Aorta (tissue), 5 donors: ENCODE results near the gene RABGEF1. TPM values are rescaled to one million over a fixed set of nuclear protein-coding genes. Genes with fewer than 3 reads are reported as not detected.
"Not testable (repeated sequence)": the region's sequence is repeated elsewhere in the genome, so short reads cannot be mapped to it uniquely, and the experiment has no call there.

Source experiments
- ATAC-seq: fragments of 200-7000 bp; cut with Tn5 transposase; one replicate; pipeline ENCODE4 v1.9.1; 2022; ENCODE audit warnings: moderate library complexity; ENCODE audit not compliant: low FRiP score
- DNase-seq, 2 donors: peaks; one replicate each; pipeline ENCODE4 v3.0.0-alpha.2; 2020
- H3K27ac ChIP-seq, 2 donors: one replicate each; pipeline ENCODE4 v1.5.1; 2013; ENCODE audit warnings: low read length in 2 of 2, mild to moderate bottlenecking in 2 of 2, moderate library complexity in 2 of 2, control low read depth in 1 of 2, inconsistent platforms in 1 of 2, low read depth in 1 of 2
- H3K27me3 ChIP-seq, 2 donors: one replicate each; pipeline ENCODE4 v1.6.1; 2013; ENCODE audit warnings: control low read depth in 1 of 2, low read length in 1 of 2, mild to moderate bottlenecking in 1 of 2, moderate library complexity in 1 of 2; ENCODE audit not compliant: insufficient read depth in 2 of 2, control insufficient read depth in 1 of 2
- H3K36me3 ChIP-seq, 2 donors: one replicate each; pipeline ENCODE4 v1.6.1; 2013; ENCODE audit warnings: control low read depth in 1 of 2, low read length in 1 of 2, mild to moderate bottlenecking in 1 of 2; ENCODE audit not compliant: insufficient read depth in 2 of 2, control insufficient read depth in 1 of 2
- H3K4me1 ChIP-seq, 2 donors: one replicate each; pipeline ENCODE4 v1.6.1; 2013; ENCODE audit warnings: low read length in 2 of 2, control low read depth in 1 of 2, mild to moderate bottlenecking in 1 of 2, moderate library complexity in 1 of 2; ENCODE audit not compliant: insufficient read depth in 2 of 2, control insufficient read depth in 1 of 2
- H3K4me3 ChIP-seq, 2 donors: one replicate each; pipeline ENCODE4 v1.5.1; 2013; ENCODE audit warnings: low read length in 2 of 2, control low read depth in 1 of 2, mild to moderate bottlenecking in 1 of 2
- H3K9me3 ChIP-seq: one replicate; pipeline ENCODE4 v1.6.1; 2013; ENCODE audit warnings: mild to moderate bottlenecking, low read length; ENCODE audit not compliant: control insufficient read depth
- WGBS, 2 donors: extraction: QIAGEN DNeasy Blood & Tissue Kit; methylation state at CpG; one replicate each; pipeline ENCODE4 v1.1.7; 2013; 5-methylcytosine and 5-hydroxymethylcytosine counted together
- intact Hi-C, 2 donors: fragments of 100-400 bp; cut with DNase I; formaldehyde crosslinking; loops; one replicate each; pipeline versions ENCODE4 v1.14.2 to v1.15.0; 2022
- polyA plus RNA-seq, 2 donors: library from polyadenylated mRNA; stranded (reverse); fragments of 200-250 nt; gene quantifications; one replicate each; pipeline ENCODE4 v1.2.3, GENCODE V29; 2013
- total RNA-seq, 2 donors: library from RNA; stranded (reverse); fragmentation: NEBNext Ultra II Directional; extraction: Animal tissue kit (Norgen Biotek cat#: 25700); gene quantifications; one replicate each; pipeline ENCODE4 v1.2.1, GENCODE V29; 2021
- donor health status: healthy with polysubstance abuse.
- donor health status: Bipolar disorder and iron deficiency.
- donor health status: DM: no; HTN: no; CAD: no.
- donor health status: DM: no; HTN: no; CAD: no.
- donor health status: DM: yes; HTN: yes; CAD: no.

Gene RABGEF1
- total and polyA plus RNA-seq, 4 donors: 8.9 to 38.0 (median 25.6) TPM

DNA sequence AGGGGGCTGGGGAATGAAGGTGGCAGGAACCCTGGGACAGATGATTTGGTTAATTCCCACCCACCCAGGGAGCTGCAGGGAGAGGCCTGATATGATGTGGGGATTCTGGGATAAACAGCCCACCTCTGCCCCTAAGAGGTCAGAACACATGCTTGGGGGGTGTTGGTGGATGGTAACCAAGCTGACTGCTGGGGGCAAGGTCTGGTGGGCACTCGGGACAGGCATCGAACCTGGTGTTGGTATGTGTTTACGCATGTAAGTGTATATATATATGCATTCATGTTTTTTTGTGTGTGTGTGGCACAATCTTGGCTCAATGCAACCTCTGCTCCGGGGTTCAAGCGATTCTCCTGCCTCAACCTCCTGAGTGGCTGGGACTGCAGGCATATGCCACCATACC lies 99.8 kb downstream of the RABGEF1 start:
- intact Hi-C loops: no loop called here
- Histone ChIP-seq H3K9me3 (no peaks in the 10 kb centered on the region), H3K27ac (no peak overlapping the region), H3K27me3 (no peaks in the 10 kb centered on the region), H3K4me3 (no peak overlapping the region), H3K4me1 (no peaks in the 10 kb centered on the region), H3K36me3 (no peaks in the 10 kb centered on the region)
- DNase-seq (peak in 1 of 2 donors; percentile 44), ATAC-seq (no peak)
- 89 to 90% methylated on average over 5 of the region's 5 CpGs for WGBS, 2 donors

DNA sequence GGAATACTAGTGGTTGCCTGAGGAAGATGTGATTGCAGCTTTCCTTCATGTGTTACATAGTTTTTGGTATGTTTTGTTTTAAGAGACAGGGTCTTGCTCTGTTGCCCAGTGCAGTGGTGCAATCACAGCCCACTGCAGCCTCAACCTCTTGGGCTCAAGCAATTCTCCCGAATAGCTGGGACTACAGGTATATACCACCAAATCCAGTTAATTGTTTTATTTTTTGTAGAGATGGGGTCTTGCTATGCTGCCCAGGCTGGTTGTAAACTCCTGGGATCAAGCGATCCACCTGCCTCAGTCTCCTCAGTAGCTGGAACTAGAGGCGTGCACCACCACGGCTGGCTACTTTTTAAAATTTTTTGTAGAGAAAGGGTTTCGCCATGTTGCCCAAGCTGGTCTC lies 101.4 kb downstream of the RABGEF1 start:
- Histone ChIP-seq H3K4me3 (no peak overlapping the region), H3K4me1 (no peaks in the 10 kb centered on the region), H3K9me3 (no peaks in the 10 kb centered on the region), H3K27me3 (no peaks in the 10 kb centered on the region), H3K27ac (no peak overlapping the region), H3K36me3 (no peaks in the 10 kb centered on the region)
- 92 to 93% methylated on average over 5 of the region's 5 CpGs for WGBS, 2 donors
- ATAC-seq (no peak), DNase-seq (peak in 1 of 2 donors; percentile 53)
- intact Hi-C loops: no loop called here

DNA sequence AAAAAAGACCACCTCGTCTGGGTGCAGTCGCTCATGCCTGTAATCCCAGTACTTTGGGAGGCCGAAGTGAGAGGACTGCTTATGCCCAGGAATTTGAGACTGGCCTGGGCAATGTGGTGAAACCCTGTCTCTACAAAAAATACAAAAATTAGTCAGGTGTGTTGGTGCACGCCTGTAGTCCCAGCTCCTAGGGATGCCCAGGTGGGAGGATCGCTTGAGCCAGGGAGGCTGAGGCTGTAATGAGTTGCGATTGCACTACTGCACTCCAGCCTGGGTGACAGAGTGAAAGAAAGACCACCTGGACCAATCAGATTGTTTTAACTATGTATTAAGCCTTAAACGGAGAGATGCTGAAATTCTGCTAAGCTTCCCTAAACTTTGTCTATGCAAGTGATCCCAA lies 103.0 kb downstream of the RABGEF1 start:
- WGBS, 2 donors: 72 to 75% methylated on average over 7 of the region's 7 CpGs
- H3K4me3 ChIP-seq, intact Hi-C loops, H3K36me3 ChIP-seq, H3K27ac ChIP-seq, H3K4me1 ChIP-seq, H3K9me3 ChIP-seq, H3K27me3 ChIP-seq, ATAC-seq: not testable (repeated sequence)
- peak in 1 of 2 donors; percentile 10 for DNase-seq

DNA sequence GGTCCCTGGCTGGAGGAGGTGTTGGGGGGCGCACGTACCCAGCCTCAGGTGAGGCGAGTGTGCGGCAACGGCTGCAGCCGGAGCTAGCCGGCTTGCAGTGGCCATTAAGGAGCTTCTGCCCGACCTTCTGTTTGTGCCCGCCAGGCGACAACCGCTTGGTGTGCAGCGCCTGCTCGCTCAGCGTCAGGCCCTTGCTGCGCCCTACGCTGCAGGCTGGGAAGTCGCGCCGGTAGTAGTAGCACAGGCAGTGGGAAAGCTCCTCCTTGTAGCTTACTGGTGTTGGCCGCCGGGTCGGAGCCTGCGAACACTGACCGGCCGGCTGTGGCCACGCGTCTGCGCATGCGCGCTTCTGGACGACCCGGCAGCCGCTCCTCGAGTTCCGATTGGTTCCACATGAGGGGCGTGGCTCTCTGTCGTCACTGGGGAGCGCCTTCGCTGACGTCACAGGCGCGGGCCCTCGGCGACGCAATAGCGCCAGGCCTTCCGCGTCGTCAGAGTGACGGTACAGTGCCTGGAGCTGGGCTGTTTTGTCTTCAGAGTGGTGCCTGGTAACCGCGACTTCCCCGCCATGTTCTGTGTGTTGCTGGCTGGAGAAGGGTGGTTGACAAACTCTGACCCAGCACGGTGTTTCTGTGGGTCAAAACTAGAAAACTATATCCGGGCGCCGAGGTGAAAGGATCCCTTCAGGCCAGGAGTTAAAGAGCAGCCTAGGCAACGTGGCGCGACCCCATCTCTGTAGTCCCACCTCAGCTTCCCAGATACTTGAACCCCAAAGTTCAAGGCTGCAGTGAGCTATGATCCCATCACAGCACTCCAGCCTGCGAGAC lies 104.2 kb downstream of the RABGEF1 start:
- Histone ChIP-seq H3K27me3 (no peaks in the 10 kb centered on the region), H3K4me3 (peak overlapping the region; percentile 47 to 60), H3K36me3 (no peaks in the 10 kb centered on the region), H3K4me1 (no peaks in the 10 kb centered on the region), H3K9me3 (no peaks in the 10 kb centered on the region), H3K27ac (peak overlapping the region; percentile 88 to 98)
- peak; percentile 99 for ATAC-seq
- peak; percentile 99 to 100 for DNase-seq
- WGBS, 2 donors: 0% methylated on average over 61 of the region's 61 CpGs
- intact Hi-C loops: no loop called here

DNA sequence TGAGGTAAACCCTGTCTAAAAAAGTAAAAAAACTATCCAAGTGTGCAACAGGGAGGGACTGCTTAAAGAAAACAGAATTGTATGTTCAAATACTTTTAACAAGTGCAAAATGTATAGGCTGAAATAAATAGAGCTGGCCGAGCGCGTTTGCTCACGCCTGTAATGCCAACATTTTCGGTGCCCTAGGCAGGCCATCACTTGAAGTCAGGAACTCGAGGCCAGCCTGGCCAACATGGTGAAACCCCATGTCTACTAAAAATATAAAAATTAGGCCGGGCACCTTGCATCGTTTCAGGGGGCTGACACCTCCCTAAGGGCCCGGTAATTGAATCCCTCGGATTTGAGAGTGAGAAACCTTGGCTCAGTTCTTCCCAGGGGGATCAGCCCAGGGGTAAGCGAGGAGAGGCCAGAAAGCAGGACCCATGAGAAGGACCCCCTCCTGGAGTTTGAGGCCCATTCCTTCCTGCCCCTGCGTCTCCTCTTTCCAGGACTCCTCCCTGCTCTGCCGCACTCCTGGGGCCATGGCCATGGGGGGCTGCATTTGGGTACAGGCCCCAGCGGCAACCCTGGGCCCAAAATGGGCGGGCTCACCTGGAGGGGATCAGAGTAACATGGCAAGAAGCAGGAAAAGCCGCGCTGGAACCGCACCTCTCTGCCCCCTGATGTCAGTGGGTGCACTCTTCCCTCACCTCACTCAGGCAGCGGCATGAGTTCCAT lies 105.0 kb downstream of the RABGEF1 start:
- intact Hi-C loops: no loop called here

DNA sequence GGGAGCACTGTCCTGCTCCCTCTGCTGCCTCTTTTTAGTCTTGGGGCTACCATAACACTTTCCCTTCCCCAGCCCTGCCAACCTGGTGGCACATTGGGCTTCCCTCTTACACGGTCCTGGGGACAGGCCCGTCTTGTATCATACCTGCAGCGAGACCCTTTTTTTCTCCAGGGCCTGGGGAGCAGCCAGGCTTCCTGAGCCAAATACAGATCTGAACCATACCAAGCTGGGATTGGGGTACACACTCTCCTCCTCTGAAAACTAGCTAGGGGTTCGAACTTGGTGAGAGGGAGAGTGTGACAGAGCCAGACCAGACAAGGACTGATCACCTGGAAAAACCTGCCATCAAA lies 105.5 kb downstream of the RABGEF1 start:
- H3K4me3 ChIP-seq, H3K27me3 ChIP-seq, H3K9me3 ChIP-seq, intact Hi-C loops, H3K27ac ChIP-seq, DNase-seq, ATAC-seq, H3K36me3 ChIP-seq, H3K4me1 ChIP-seq: not testable (repeated sequence)
- WGBS, 2 donors: 90 to 95% methylated on average over 4 of the region's 4 CpGs

More for the DNA sequence above, 105.0 kb downstream of the RABGEF1 start:
- Histone ChIP-seq H3K4me1 (no peaks in the 10 kb centered on the region), H3K9me3 (no peaks in the 10 kb centered on the region), H3K36me3 (no peaks in the 10 kb centered on the region), H3K27ac (peak overlapping the region; percentile 74 to 95), H3K4me3 (peak overlapping the region; percentile 47 to 60), H3K27me3 (no peaks in the 10 kb centered on the region)
- no peak for ATAC-seq
- WGBS, 2 donors: 60 to 67% methylated on average over 19 of the region's 19 CpGs
- peak in 1 of 2 donors; percentile 74 for DNase-seq

DNA sequence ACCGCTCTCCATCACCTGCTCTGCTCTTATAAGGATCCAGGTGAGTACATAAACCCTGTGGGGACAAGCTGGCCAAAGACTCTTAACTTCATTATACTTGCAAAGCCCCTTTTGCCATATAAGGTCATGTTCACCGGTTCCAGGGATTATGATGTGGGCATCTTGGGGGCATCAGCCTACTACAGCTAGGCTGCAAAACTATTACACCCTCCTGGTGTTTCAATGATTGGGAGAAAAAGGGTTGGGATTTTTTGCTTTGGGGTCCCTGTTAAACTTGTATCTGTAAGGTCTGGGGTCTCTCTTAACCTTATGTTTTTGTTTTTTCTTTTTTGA lies 107.0 kb downstream of the RABGEF1 start:
- H3K4me1 ChIP-seq, H3K27ac ChIP-seq, H3K27me3 ChIP-seq, DNase-seq, intact Hi-C loops, H3K36me3 ChIP-seq, H3K4me3 ChIP-seq, H3K9me3 ChIP-seq, ATAC-seq: not testable (repeated sequence)
- WGBS, 2 donors: 11 to 25% methylated on average over 1 of the region's 2 CpGs

DNA sequence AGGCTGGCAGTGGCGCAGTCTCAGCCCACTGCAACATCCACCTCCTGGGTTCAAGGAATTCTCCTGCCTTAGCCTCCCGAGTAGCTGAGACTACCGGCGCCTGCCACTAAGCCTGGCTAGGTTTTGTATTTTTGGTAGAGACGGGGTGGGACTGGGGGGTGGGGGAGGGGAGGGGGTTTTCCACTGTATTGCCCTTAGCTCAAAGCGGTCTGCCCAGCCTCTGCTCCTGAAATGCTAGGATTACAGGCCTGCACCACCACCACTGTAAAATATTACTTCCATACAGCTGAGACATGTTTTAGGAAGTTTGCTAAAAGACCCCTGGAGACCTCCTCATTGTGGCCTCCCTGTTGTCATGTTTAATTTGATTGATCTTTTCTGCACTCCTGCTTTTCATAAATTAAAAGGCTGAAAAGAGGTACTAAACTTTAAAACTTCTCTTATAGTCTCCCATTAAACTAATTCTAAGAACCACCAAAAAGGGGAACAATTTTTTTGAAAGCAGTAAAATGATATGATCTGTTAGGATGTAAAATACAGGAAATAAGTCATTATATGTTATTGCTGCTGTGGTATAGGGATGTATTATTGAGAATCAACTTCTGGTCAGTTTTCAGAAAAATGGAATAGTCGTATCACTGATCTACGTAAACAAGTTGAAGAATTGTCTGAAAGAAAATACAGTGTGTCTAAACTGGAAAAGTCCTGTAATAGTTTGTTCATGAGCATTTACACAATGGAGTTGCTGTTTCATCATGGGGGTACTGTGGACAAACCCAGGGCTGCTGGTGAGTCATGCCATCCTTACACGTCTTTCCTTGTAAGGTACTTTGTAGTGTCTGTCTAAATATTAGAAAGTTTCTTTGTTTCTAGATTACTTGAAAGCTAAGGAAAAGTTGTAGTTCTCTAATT lies 107.6 kb downstream of the RABGEF1 start:
- H3K4me3 ChIP-seq: no peak overlapping the region
- WGBS, 2 donors: 62 to 71% methylated on average over 9 of the region's 9 CpGs
- H3K9me3 ChIP-seq: no peaks in the 10 kb centered on the region
- H3K4me1 ChIP-seq: no peaks in the 10 kb centered on the region
- no peak for DNase-seq
- H3K36me3 ChIP-seq: no peaks in the 10 kb centered on the region
- H3K27ac ChIP-seq: no peak overlapping the region
- no peak for ATAC-seq
- intact Hi-C loops: no loop called here
- no peaks in the 10 kb centered on the region for H3K27me3 ChIP-seq
